Left cardiac atrium (tissue), 4 donors: ENCODE results near the gene ARGLU1. TPM values are rescaled to one million over a fixed set of nuclear protein-coding genes. Genes with fewer than 3 reads are reported as not detected.

Experiments
- ATAC-seq, 2 donors: fragments of 200-7000 bp; cut with Tn5 transposase; one replicate each; pipeline ENCODE4 v1.9.1; 2020; ENCODE audit warnings: mild to moderate bottlenecking in 2 of 2, moderate library complexity in 2 of 2
- DNase-seq: peaks from one replicate; pipeline ENCODE4 v3.0.0-alpha.2; 2020
- intact Hi-C, 2 donors: fragments of 100-400 bp; cut with DNase I; formaldehyde crosslinking; loops; one replicate each; pipeline versions ENCODE4 v1.14.1 to v1.15.1; 2022 to 2023
- total RNA-seq, 2 donors: library from RNA; stranded (reverse); fragmentation: NEBNext Ultra II Directional; extraction: Animal tissue kit (Norgen Biotek cat#: 25700); gene quantifications; one replicate each; pipeline ENCODE4 v1.2.1, GENCODE V29; 2021
- donor health status: DM: no; HTN: yes; CAD: no.
- donor health status: DM: no; HTN: yes; CAD: no; lungs with severe emphysema.
- donor health status: DM: yes; HTN: yes; CAD: no.
- donor health status: Dilated cardiomyopathy.

ARGLU1 gene
- total RNA-seq, 2 donors from 2014 or later, result 35.4 to 39.0 TPM

DNA sequence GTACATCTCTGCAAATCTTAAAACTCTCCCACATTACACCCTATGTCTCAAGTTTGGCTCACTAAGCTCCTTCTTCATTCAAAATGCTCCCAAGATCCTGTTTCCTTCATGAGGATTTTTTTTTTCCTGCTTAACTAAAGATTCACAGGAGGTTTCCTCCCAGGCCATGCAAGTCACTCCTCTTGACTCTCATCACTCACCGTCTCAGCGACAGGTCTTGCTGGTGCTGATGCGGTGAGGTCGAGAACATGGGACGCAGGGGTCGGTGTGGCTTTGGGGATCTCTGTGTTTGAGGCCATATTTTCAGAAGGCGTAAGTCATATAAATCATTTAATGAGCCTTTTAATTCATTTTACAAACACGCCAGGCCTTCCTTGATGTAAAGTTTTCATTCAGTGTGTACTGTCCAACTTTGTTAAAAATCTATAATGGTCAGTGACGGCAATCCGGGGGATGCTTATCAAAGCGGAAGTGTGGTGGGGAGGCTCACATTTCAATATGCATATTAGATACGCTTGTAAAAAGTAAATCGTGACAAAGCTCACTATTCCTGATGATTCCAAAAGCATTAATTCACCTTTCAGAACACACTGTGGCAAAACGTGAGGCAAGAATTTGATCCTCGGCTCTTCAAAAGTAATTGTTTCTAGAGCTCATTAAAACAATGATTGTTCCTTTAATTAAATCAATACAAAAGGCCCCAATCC is 52.9 kb downstream of the ARGLU1 start:
- intact Hi-C loops, result no loop called here
- DNase-seq (no peak), ATAC-seq (no peak)

DNA sequence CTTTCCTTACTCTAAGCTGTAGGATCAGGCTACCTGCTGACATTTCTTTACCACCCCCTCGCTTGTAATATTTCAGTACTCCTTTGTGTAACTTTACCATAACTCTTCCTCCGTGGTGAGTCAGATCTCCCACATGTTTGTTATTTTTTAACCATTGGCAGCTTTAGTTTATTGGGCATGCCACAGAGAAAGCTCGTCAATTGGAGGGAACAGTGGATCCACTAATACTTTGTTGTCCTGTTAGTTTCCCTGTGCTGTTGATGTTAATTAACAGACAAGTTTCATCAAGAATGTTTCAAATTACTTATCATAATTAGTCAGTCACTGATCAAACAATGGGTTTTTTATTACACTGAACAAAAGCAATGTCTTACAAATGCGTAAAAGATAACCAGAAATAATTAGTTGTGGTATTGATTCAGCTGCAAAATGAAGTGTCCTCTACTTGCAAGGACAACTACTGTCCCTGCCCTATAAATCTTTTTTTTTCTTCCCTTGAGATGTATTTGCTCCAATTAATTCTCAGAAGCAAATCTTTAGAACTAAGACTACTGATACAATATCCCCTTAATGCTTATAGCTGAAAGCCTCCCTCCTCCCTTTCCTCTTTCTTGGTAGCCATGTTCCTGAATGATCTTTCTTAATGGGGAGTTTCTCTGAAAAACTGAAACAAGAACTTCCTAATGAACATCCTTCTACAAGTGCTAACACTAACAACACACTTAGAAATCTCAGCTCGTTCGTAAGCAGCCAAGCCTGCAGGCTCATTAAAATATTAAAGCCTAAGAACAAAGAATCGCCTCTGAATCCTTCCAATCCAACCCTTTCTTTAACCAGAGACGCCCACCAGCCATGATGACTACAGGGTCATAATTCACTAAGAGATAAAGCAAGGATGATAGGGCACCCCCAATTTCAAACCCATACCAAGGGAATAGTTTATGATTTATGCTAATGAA is 54.6 kb downstream of the ARGLU1 start:
- no peak for DNase-seq
- intact Hi-C loops, result no loop called here
- no peak for ATAC-seq

DNA sequence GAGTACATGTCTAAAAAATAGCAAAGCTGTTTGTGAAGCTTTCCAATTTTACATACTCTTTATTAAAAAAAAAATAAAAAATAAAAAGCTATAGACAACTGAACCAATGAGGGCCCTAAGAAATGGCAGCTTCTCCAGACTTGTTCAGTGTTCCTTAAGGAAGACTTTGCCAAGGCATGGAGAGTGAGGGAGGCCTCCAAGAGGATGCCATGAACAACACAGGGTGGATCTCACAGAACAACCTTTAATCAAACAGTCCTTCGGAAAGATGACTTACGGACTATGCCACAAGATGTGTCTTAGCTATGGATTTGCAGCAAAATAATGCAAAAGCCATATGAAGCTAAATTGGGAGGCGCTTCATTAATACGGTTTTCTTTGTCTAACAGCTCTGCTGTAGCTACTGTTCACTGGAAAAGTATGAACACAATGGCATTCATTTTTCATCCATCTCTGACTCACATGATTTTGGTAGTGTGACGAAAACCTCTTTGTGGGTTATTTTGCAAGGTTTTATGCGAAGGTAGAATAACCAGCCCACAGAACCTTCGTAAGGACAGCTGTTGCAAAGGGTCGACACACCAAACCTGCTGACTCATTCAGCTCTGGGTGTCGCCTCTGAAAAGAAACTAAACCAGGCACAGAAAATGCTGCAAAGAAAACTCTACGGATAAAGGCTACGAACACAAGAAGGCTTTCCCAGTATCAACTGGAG is 60.2 kb downstream of the ARGLU1 start:
- intact Hi-C loops, result no loop called here
- DNase-seq (no peak), ATAC-seq (peak in 1 of 2 donors; percentile 23)

DNA sequence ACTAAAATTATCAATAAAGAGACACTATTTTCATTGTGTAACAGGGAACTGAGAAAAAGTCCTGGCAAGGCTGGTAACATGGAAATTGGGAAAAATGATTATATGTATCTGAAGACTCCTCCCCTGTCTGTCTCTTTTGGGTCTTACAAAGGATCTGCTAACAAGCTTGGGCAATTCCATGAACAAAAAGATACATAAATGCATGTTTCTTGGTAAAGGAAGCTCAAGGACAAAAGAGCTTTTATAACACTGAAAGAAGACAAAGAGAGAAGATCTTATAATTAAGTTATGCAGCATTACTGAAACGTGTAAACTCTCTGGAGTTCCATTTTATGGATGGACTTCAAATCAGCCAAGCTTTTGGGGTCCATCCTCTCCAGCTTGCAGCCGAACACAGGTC is 61.7 kb downstream of the ARGLU1 start:
- intact Hi-C loops, result no loop called here
- DNase-seq (no peak), ATAC-seq (no peak)

DNA sequence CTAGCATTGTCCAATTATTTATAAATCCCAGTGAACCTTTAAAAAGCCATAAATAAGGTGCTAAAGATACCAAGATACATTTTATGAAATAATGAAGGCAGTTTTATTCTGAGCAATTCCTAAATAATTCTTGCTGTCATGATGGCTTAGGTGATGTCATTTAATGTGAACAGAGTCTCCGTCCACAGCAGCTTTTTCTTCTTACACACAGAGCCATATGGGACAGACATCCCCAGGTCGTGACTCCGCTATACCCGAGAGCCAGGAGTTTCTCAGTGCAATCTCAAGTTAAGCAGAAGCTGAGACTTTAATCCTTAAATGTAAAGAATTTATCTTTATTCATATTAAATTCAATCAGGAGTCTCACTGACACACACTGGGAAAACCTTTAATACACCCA is 62.2 kb downstream of the ARGLU1 start:
- intact Hi-C loops, result no loop called here
- ATAC-seq, result no peak
- no peak for DNase-seq

DNA sequence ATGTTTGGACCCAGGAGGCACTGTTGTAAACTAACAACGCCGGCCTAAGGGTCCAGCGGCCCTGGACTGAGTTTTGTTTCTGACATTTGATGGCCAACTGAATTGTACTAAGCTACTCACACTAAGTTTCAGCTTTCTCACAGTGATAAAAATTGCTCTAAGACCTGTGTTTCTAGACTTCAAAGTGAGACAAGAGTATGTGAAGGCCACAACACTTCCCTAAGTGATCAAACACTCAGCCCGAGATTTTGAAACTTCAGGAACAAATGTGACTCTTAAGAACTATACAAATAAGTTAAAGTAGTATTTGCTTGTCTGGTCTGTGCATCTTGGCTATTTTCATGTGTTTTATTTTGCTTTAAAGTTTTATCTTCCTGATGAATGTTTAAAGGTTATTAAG is 62.6 kb downstream of the ARGLU1 start:
- intact Hi-C loops, result no loop called here
- DNase-seq (no peak), ATAC-seq (no peak)

DNA sequence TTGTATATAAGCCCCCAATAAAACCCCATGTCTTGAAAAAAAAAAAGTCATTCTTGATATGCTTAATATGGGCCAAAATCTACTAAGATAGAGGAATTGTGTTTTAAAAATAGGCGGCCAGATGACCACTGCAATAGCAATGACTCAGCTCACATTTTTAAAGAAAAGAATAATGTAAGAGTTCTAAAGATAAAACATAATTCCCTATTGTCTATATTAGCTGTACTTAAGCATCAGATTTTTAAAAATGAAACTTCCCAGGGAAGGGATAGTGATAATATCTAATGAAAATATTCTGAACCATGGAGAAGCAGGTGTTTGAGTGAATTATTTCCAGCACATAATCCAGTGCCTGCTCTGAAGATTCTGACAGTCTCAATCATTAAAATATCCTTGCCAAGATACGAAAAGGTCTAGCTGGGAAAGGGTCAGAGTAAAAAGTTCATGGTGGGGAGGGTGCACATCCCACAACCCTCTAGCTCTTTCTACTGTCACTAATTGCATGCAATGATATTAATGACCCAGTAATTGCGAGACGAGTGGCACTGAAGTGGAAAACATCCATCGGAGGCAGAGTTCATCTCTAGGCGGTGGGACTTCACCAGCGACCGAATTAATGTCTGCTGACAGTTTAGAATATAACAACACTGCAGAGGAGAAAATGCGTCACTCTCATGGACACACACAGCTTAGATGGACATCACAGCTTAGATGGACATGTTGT is 64.0 kb downstream of the ARGLU1 start:
- ATAC-seq (no peak), DNase-seq (no peak)
- intact Hi-C loops, result no loop called here

DNA sequence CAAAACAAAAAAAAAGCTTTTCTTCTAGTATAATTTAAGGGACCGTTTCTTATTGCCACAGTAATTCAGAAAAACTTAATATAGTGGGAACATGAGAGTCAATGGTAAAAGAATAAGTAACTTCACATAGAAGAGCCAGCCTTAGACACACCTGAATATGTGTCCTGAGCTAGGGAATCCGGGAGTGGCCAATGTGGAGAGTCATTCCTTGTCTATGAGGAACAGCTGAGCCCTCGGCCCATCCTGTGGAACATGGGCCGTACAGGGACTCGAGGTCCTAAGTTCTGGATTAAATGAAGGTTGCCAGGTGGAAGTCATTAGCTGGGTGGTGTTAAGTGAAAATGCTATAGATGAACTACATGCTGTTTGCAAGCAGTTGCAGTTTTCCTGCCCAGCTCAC is 64.7 kb downstream of the ARGLU1 start:
- intact Hi-C loops, result no loop called here
- DNase-seq (no peak), ATAC-seq (no peak)

DNA sequence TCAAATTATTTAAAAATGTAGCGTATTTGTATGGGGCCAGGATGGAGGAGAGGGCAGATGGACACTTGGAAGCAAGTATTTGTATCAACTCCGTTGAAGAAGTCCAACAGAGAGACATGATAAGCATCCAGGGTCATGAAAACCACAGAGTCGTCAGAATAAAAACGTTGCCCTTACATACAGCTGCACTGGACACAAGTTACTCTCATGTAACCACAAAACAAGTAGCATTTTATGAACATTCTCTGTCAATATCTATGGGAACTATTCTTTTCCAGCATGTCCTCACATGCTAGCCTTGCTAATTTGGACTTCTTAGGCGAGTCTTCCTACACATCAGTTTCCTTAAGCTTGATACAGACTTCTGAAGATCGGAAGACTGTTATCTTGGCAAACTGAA is 67.5 kb downstream of the ARGLU1 start:
- DNase-seq (no peak), ATAC-seq (no peak)
- intact Hi-C loops, result no loop called here

DNA sequence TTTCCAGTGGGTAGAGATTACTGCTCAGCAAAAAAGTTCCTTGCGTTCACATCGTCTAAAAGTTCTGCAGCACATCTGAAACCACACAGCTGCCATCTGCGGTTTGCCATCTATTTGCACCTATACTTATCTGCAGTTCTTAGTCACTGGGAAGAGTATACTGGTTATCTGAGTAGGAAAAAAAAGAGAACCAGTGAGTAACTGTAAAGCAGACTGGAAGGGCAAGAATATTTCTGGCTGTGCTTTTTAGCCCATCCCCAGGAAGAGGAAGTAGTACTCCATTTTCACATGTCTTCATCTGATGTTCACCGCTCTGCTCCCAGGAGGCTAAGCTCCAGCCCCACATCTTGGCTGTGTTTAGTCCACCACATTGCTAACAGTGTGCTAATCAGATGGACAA is 68.0 kb downstream of the ARGLU1 start:
- peak; percentile 12 to 35 for ATAC-seq

DNA sequence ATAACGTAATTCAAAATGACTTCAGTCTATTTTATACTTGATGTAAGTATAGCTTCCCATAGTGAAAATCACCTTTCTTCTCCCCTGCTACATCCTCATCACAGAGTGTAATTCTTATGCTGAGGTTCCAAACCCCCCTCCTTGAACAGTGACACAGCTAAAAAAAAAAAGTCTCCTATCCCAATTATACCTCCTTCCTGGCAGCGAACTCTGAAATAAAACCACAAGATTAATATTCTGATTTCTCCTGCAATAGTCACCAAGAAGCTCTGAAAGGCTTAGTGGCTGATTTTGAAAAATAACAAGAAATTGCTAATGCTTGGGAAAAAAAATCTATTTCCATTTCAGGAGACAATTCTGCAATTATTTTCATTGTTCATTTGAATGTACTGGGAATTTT is 68.8 kb downstream of the ARGLU1 start:
- ATAC-seq, result no peak
- intact Hi-C loops, result no loop called here
- no peak for DNase-seq

More for the DNA sequence above, 68.0 kb downstream of the ARGLU1 start:
- DNase-seq, result no peak
- intact Hi-C loops, result no loop called here

DNA sequence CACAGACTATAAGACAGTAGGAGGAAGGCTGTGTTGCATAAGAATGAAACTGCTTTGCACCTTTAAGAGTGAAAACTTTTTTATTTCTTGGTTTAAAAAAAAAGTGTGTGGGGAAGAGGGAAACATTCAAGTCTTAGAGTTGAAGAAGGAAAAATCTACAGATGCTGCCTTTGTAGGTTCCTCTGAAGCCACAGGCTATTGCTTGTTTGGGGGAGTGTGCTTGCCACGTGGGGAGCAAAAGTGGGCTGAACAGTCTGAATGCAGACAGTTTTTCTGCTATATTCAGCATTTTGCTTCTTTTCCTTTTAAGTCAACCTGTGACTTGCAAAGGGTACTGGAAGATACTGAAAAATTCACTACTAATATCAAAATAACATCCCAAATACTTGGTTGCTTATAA is 69.4 kb downstream of the ARGLU1 start:
- DNase-seq (no peak), ATAC-seq (no peak)
- intact Hi-C loops, result no loop called here

DNA sequence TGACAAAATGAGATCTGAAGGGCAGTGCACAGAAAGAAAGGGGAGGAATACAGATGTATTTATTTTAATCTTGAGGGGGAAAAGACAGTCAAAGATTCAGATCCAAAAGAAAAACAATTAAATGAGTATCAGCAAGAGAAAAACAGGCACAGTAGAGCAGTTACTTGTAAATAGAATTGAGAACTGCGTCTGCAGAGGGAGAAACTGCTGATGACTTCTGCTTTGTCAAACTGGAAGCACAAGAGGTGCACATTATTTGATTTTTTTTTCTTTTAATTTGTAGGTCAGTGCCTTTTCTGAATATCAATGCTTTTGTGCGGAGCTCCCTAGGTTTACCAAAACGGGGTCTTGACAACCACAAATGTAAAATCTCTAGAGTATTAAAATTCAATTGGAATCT is 69.8 kb downstream of the ARGLU1 start:
- ATAC-seq (no peak), DNase-seq (no peak)
- intact Hi-C loops, result no loop called here

DNA sequence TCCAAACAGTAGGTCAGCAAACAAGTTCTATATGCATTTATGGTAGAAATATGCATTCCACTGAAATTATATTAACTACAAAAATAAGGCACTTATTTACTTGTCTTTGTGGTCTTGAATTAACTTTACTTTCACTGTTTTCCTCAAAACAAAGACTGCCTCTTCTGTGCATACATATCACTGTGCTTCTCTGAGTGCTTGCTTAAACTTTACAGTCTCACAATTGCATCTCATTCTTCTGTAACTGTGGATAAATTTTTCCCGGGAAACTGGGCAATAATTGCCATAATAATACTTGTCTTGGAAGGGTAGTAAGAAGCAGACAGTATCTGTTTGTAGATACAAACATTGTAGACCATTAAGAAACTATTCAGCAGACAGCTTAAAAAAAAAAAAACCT is 70.9 kb downstream of the ARGLU1 start:
- DNase-seq, result no peak
- no peak for ATAC-seq
- intact Hi-C loops, result no loop called here

DNA sequence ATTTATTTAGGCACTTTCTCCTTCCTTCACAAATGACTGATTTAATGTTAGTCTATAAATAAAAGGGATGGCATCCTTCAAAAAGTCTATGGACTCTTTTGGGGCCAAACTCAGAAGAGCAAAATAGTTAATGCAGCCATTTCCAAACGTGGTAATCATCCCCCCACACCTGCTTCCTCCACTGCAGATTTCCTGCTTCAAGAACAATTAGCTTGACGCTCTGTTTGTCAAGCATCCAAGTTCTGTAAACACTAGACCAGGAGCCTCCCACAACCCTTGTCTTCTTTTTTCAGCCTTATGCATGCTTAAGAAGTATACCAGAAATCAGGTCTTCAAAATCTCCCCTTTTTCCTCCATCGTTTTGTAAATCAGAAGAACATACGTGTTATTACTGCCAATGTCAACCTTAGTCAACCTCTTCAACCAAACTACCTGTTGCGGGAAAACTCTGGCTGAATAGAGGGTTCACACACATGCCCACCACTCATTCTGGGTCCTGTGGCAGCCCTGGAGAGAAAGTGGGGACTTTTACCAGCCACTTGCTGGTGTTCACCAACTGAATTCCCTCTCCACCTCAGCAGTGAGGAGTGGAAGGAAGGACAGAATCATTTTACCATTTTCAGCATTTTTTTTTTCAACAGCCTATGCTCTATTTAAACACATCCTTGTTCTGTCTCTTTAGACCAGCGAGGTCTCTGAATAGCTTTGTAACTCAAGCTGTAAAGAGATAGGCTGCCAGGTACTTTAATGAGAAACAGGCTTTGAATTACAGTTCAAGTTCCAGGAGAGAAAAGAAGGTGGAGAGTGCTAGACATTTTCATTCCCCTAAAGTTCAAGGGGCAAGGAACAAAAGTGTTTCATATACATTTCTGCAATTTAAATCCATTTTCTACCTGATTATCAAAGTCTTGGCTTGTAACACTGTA is 71.6 kb downstream of the ARGLU1 start:
- ATAC-seq (peak; percentile 47 to 55), DNase-seq (peak; percentile 47)
- intact Hi-C loops, result no loop called here

DNA sequence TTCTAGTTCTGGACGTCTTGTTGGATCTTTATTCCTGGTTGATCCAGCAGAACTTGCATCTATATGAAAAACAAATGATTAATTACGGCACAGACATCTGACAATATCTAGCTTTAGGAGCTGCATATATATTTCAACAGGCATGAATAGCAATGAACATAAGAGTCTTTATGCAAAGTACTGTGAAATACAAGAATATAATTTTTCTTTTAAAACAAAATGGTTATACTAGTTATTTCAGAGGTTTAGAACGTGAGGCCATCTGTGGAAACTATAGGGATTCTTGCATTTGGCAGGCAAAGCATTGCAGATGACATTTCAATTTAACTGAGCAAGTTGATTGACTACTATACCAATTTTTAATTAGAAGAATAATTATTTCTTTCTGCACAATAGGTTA is 73.0 kb downstream of the ARGLU1 start:
- intact Hi-C loops, result no loop called here
- ATAC-seq (no peak), DNase-seq (no peak)

DNA sequence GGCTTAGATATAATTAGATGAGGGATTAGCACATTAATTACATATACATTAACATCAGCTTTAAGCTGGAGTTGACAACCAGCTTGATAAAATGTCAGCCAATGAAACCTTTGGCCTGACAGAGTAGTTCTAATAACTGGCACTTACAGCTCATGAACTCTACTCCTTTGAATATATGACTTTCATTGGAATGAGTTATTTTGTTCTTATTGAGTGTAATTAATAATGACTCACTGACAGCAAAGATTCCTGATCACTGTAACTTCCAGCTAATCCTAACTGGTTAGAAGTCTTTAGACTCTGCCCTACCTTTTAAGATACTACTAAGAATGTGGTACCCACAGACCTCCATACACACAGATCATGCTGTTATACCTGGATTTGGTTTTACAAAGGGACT is 73.4 kb downstream of the ARGLU1 start:
- intact Hi-C loops, result no loop called here
- DNase-seq (no peak), ATAC-seq (no peak)

DNA sequence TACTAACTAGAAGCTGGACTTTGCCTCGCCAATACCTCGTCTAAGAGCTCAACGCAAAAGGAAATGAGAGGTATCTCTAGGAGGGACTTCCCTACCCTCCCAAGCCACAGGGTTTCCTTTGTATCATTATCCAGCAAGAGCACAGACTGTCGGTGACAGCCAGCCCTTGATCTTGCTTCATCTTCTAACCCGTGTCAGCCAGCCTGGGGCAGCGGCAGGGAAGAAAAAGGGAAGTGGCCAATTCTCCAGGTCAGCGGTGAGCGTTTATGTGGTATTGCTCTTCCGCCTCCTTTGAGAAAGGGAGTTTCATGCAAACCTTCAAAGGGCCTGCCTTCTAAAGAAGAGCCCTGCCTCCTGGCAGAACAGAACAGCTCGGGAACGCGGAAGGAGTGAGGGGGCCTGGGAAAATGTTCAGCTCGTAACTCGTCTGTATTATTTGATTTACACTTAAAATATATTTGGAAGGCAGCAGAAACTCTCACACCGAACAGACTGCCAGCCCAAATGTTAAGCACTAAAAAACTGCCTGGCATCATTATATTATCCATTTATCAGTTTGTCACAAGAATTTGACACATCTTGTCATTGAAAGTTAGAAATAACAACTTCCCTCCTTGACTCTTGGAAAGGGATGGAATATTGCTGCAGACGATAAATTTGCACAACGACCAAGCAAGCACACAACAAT is 74.3 kb downstream of the ARGLU1 start:
- ATAC-seq (no peak), DNase-seq (no peak)
- intact Hi-C loops, result no loop called here
